Mesodermal cell (in vitro differentiated cells): ENCODE data around the gene C1R.

Experiments used
- H3K27ac ChIP-seq: 2 replicates; pipeline ENCODE4 v1.7.0; 2013; ENCODE audit warnings: mild to moderate bottlenecking, low read depth, low read length, moderate library complexity; ENCODE audit not compliant: severe bottlenecking
- H3K36me3 ChIP-seq: 2 replicates; pipeline ENCODE4 v1.7.1; 2013; ENCODE audit warnings: mild to moderate bottlenecking, low read length, moderate library complexity; ENCODE audit not compliant: control insufficient read depth, insufficient read depth
- H3K4me1 ChIP-seq: one replicate; pipeline ENCODE4 v1.7.1; 2013; ENCODE audit warnings: mild to moderate bottlenecking, low read length; ENCODE audit not compliant: insufficient read depth, control insufficient read depth, poor library complexity, severe bottlenecking
- H3K4me3 ChIP-seq: 2 replicates; pipeline ENCODE4 v1.7.0; 2013; ENCODE audit warnings: low read length, control low read depth, mild to moderate bottlenecking; ENCODE audit not compliant: insufficient read depth, poor library complexity, severe bottlenecking; ENCODE audit errors: extremely low read depth
- H3K9me3 ChIP-seq: 2 replicates; pipeline ENCODE4 v1.7.1; 2013; ENCODE audit warnings: mild to moderate bottlenecking, low read length, moderate library complexity; ENCODE audit not compliant: control insufficient read depth
- WGBS, 2 experiments: methylation state at CpG; one replicate each; pipeline ENCODE4 v1.1.5; 2013; ENCODE audit warnings: missing lambda C conversion rate in 2 of 2; ENCODE audit not compliant: insufficient coverage in 2 of 2; 5-methylcytosine and 5-hydroxymethylcytosine counted together

C1R gene

DNA sequence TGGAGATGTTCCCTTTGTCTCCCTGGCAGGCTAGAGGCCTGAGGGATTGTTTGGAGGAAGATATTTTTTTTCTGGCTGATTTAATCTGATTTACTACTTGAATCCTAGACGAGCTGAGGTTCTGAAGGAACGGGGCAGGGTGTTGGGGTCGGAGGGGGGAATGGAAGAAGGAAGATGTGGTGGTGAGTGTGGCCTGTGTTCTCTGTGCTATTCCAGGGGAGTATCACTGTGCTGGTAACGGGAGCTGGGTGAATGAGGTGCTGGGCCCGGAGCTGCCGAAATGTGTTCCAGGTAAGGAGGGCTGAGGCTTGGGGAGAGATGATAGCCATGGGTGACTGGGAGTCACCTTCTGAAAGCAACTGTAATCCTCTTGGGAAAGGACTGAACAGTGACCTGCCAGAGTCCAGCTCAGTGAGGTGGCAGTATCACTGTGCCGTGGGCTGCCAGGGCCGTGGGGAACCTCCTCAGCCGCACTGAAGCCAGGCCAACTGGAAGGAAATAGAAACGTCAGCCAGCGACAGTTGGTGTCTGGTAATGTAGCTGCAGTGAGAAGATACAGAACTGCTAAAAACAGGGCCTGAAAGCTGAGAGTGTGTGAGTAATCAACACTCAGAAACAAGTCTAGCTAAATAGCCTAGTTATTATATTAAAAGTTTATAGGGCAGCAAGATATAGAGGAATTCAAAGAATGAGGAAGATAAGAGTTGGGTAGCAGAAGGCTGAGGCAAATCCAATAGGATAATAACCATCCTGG lies 23.8 kb downstream of the C1R start:
- Histone ChIP-seq H3K9me3 (no peaks in the 10 kb centered on the region), H3K4me1 (no peaks in the 10 kb centered on the region), H3K36me3 (no peaks in the 10 kb centered on the region), H3K4me3 (no peak overlapping the region), H3K27ac (no peak overlapping the region)
- WGBS, 2 experiments: 89 to 90% methylated on average over 10 to 11 of the region's 11 CpGs

DNA sequence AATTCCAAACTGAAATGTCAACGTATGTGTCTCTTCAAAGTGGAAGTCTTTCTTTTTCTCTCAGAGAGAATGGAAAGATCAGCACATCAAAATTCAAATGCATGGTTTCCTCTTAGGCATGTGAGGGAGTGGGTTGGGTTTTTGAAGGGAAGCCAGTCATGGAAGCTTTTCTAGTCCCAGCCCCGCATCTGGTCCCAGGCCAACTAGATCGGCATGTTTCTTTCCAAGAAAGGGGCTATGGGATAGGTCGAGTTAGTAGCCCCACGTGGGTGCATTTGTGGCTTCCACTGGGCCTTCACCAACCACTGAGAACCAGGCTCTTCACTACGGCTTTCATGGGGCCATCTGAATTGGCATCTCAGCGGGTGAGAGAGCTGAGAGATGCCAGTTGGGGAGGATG lies 25.1 kb downstream of the C1R start:
- Histone ChIP-seq H3K4me3 (no peak overlapping the region), H3K36me3 (no peaks in the 10 kb centered on the region), H3K4me1 (no peaks in the 10 kb centered on the region), H3K9me3 (no peaks in the 10 kb centered on the region), H3K27ac (no peak overlapping the region)
- 90 to 100% methylated on average over 6 to 7 of the region's 7 CpGs for WGBS, 2 experiments

DNA sequence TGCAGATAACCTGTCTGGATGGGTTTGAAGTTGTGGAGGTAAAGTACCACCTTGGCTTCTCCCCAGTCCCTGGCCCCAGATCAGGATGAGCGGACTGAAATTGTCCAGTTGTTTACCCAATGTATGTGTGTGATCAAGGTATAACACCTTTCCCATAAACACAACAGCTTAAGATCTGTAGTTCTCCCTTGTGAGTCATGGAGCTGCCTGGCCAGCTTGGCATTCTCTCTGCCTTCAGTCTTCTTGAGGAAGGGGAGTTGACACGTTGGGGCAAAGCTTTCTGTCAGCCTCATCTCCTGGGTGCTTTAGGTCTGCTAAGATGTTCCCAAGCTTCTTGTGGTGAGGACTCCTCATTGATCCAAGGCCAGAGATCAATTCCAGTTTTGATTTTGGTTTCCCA lies 25.6 kb downstream of the C1R start:
- 100% methylated on average over 1 of the region's 2 CpGs; no CpG with 5 or more reads in 1 of the 2 experiments for WGBS, 2 experiments
- Histone ChIP-seq H3K36me3 (no peaks in the 10 kb centered on the region), H3K4me1 (no peaks in the 10 kb centered on the region)

DNA sequence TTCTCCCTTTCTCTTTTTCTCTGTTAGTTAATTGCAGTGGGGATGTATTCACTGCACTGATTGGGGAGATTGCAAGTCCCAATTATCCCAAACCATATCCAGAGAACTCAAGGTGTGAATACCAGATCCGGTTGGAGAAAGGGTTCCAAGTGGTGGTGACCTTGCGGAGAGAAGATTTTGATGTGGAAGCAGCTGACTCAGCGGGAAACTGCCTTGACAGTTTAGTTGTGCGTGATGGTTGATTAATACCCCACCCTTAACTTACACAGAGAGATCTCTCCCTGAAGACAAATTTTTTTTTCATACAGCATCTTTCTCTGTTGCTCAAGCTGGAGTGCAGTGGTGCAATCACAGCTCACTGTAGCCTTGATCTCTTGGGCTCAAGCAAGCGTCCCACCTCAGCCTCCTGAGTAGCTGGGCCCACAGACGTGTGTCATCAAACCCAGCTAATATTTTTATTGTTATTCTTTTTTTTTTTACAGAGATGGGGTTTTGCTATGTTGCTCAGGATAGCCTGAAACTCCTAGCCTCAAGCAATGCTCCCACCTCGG lies 27.1 kb downstream of the C1R start:
- Histone ChIP-seq H3K4me3 (no peak overlapping the region), H3K27ac (no peak overlapping the region), H3K36me3 (no peaks in the 10 kb centered on the region), H3K9me3 (no peaks in the 10 kb centered on the region), H3K4me1 (no peaks in the 10 kb centered on the region)
- WGBS, 2 experiments: 90% methylated on average over 3 of the region's 7 CpGs; no CpG with 5 or more reads in 1 of the 2 experiments

More for the DNA sequence above, 25.6 kb downstream of the C1R start:
- H3K9me3 ChIP-seq: no peaks in the 10 kb centered on the region
- no peak overlapping the region for H3K4me3 ChIP-seq
- no peak overlapping the region for H3K27ac ChIP-seq

DNA sequence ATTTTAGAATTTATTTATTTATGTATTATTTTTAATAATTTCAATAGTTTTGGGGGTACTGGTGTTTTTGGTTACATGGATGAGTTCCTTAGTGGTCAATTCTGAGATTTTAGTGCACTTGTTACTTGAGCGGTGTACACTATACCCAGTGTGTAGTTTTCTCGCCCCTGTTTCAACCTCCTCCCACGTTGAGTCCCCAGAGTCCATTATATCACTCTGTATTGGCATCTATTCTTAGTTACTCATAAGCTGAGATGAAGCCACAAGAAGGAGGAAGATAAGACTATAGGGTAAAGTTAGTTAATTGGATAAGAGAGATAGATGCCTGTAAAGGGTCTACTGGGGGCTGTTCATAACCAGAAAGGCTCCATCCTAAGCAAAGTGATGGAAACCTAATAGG lies 27.7 kb downstream of the C1R start:
- H3K27ac ChIP-seq: no peak overlapping the region
- no peaks in the 10 kb centered on the region for H3K36me3 ChIP-seq
- H3K4me3 ChIP-seq: no peak overlapping the region
- no peaks in the 10 kb centered on the region for H3K4me1 ChIP-seq
- H3K9me3 ChIP-seq: no peaks in the 10 kb centered on the region
- 100% methylated on average over 2 of the region's 3 CpGs; no CpG with 5 or more reads in 1 of the 2 experiments for WGBS, 2 experiments

DNA sequence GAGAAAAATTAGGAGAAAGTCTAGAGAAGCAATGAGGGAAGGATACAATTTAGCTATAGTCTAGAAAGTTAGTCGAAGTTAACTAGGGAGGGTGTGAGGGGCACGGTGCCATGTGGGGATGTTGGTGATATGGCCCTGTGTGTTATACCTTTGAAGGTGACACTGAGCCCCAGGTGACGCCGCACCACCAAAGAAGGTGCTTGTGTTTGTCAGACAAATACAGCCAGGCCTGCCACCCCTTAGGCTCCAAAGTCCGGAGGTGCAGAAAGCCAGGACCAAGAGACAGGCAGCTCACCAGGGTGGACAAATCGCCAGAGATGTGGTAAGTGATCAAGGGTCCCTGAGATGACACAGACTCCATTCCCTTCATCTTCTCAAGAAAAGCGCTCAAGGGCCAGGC lies 30.6 kb downstream of the C1R start:
- Histone ChIP-seq H3K4me3 (no peak overlapping the region), H3K9me3 (no peaks in the 10 kb centered on the region), H3K27ac (no peak overlapping the region), H3K36me3 (no peaks in the 10 kb centered on the region), H3K4me1 (no peaks in the 10 kb centered on the region)
- 95% methylated on average over 6 to 7 of the region's 7 CpGs for WGBS, 2 experiments

DNA sequence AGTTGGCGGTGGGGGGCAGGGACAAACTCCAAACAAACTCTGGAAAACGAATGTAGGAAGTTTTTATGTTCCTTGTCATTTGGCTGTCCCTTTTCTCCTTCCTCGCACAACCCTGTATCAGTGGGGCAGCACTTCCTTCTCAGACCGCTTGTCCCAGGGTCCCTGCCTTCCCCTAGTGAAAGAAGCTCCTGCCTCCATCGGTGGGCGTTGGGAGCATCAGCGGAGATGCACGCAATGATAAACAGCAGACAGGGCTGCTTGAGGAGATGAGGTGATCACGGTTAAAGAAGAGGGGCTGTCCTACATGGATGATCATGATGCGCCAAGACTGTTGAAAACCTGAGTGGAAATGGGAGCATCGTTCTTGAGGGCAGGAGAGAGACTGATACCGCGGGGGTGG lies 31.1 kb downstream of the C1R start:
- no peaks in the 10 kb centered on the region for H3K36me3 ChIP-seq
- no peak overlapping the region for H3K4me3 ChIP-seq
- no peaks in the 10 kb centered on the region for H3K4me1 ChIP-seq
- WGBS, 2 experiments: 86 to 89% methylated on average over 11 of the region's 13 CpGs
- H3K27ac ChIP-seq: no peak overlapping the region
- no peaks in the 10 kb centered on the region for H3K9me3 ChIP-seq

- Histone ChIP-seq H3K27ac (no peak within 1 kb of the TSS), H3K4me1 (no peaks in the 10 kb centered on the region), H3K4me3 (no peak within 1 kb of the TSS), H3K36me3 (no peaks in the 10 kb centered on the region), H3K9me3 (no peaks in the 10 kb centered on the region)
- 33 to 38% methylated on average over 8 of the region's 10 CpGs for WGBS, 2 experiments
Measured at GRCh38 chr12:7060353-7060954, 31.8 kb downstream of the C1R start, which contains the start of gene C1S. TSS of gene C1S (plus strand) at chr12:7060718. CDS start at chr12:7061913, 1,195 bp downstream.

GRCh38 chr12:7059780-7060179 lies 32.5 kb downstream of the C1R start:
- WGBS, 2 experiments: 89% methylated on average over 3 to 4 of the region's 4 CpGs
- Histone ChIP-seq H3K4me1 (no peaks in the 10 kb centered on the region), H3K36me3 (no peaks in the 10 kb centered on the region), H3K4me3 (no peak overlapping the region), H3K9me3 (no peaks in the 10 kb centered on the region), H3K27ac (no peak overlapping the region)

- WGBS, 2 experiments: 92 to 97% methylated on average over 6 of the region's 9 CpGs
- H3K9me3 ChIP-seq: no peaks in the 10 kb centered on the region
- H3K4me3 ChIP-seq: no peak overlapping the region
- no peaks in the 10 kb centered on the region for H3K4me1 ChIP-seq
- no peaks in the 10 kb centered on the region for H3K36me3 ChIP-seq
- no peak overlapping the region for H3K27ac ChIP-seq
Measured at GRCh38 chr12:7058850-7059395, 33.3 kb downstream of the C1R start.
